IMR-90 (cell line): ENCODE results near the gene DNASE1L1. TPM values are rescaled to one million over a fixed set of nuclear protein-coding genes. Genes with fewer than 3 reads are reported as not detected.

Source experiments
- ATAC-seq: fragments of 200-7000 bp; cut with Tn5 transposase; 2 replicates; pipeline ENCODE4 v1.9.1; 2020; ENCODE audit warnings: low read depth, mild to moderate bottlenecking, moderate library complexity
- BruUV-seq: library from RNA; stranded (reverse); fragments of 400-500 nt; replicated peaks from 2 replicates; lab custom pipeline; 2021; lab: Mats Ljungman, UMichigan
- CTCF ChIA-PET: fragments of 300-600 bp; formaldehyde crosslinking; extraction: SDS; loops from one replicate; lab custom pipeline; 2021; ENCODE audit warnings: antibody characterized with exemption; lab: Yijun Ruan, JAX
- POLR2A ChIA-PET: fragments of 300-600 bp; sonication (Branson Sonifier 250); formaldehyde crosslinking; loops from one replicate; lab custom pipeline; 2022; ENCODE audit warnings: antibody characterized with exemption; ENCODE audit not compliant: unreplicated experiment; lab: Charles Lee
- DNase-seq: peaks from one replicate; pipeline ENCODE4 v3.0.0; 2013
- H2AFZ ChIP-seq: replicated peaks from 2 replicates; pipeline ENCODE3; 2013; ENCODE audit warnings: low read length, mild to moderate bottlenecking; ENCODE audit not compliant: poor library complexity
- H2AK5ac ChIP-seq: 2 replicates; pipeline ENCODE4 v1.6.1; 2013; ENCODE audit warnings: low read depth, low read length, inconsistent platforms
- H2AK9ac ChIP-seq: replicated peaks from 2 replicates; pipeline ENCODE3; 2013; ENCODE audit warnings: mild to moderate bottlenecking, low read depth, low read length, moderate library complexity; ENCODE audit not compliant: poor library complexity
- H2BK120ac ChIP-seq: 2 replicates; pipeline ENCODE4 v1.6.1; 2013; ENCODE audit warnings: low read depth, low read length, inconsistent platforms
- H2BK15ac ChIP-seq: 3 replicates; pipeline ENCODE4 v1.6.1; 2013; ENCODE audit warnings: low read depth, low read length, inconsistent platforms
- H2BK20ac ChIP-seq: 2 replicates; pipeline ENCODE4 v1.6.1; 2013; ENCODE audit warnings: low read depth, mild to moderate bottlenecking, inconsistent platforms, low read length, moderate library complexity
- H2BK5ac ChIP-seq: 2 replicates; pipeline ENCODE4 v1.6.1; 2013; ENCODE audit warnings: mild to moderate bottlenecking, low read depth, low read length, inconsistent platforms; ENCODE audit not compliant: poor library complexity, severe bottlenecking
- H3K14ac ChIP-seq: replicated peaks from 2 replicates; pipeline ENCODE4 v1.6.1; 2013; ENCODE audit warnings: low read depth, low read length, inconsistent platforms
- H3K18ac ChIP-seq: 2 replicates; pipeline ENCODE4 v1.6.1; 2013; ENCODE audit warnings: low read depth, low read length, control low read depth
- H3K23ac ChIP-seq: 2 replicates; pipeline ENCODE4 v1.6.1; 2013; ENCODE audit warnings: low read depth, low read length, inconsistent platforms
- H3K27ac ChIP-seq: 2 replicates; pipeline ENCODE4 v1.5.1; 2013; ENCODE audit warnings: mild to moderate bottlenecking, control low read depth, low read length; ENCODE audit not compliant: insufficient read depth
- H3K27me3 ChIP-seq: 2 replicates; pipeline ENCODE4 v1.6.1; 2013; ENCODE audit warnings: low read length; ENCODE audit not compliant: control insufficient read depth, insufficient read depth
- H3K36me3 ChIP-seq: 2 replicates; pipeline ENCODE4 v1.6.1; 2013; ENCODE audit warnings: low read length, mixed read lengths; ENCODE audit not compliant: control insufficient read depth, insufficient read depth
- H3K4ac ChIP-seq: 2 replicates; pipeline ENCODE4 v1.6.1; 2013; ENCODE audit warnings: low read depth, low read length, inconsistent platforms
- H3K4me1 ChIP-seq: 2 replicates; pipeline ENCODE4 v1.6.1; 2013; ENCODE audit warnings: low read length, mixed read lengths; ENCODE audit not compliant: control insufficient read depth, insufficient read depth
- H3K4me2 ChIP-seq: 2 replicates; pipeline ENCODE4 v1.6.1; 2013; ENCODE audit warnings: low read depth, mild to moderate bottlenecking, control low read depth, low read length, moderate library complexity
- H3K4me3 ChIP-seq: 2 replicates; pipeline ENCODE4 v1.5.1; 2013; ENCODE audit warnings: low read depth, mild to moderate bottlenecking, control low read depth, low read length, moderate library complexity; ENCODE audit not compliant: insufficient read depth
- H3K56ac ChIP-seq: 2 replicates; pipeline ENCODE4 v1.6.1; 2013; ENCODE audit warnings: low read length, inconsistent platforms; ENCODE audit not compliant: insufficient read depth; ENCODE audit errors: extremely low read depth
- H3K79me1 ChIP-seq, 2 experiments: 2 replicates each; pipeline ENCODE4 v1.6.1; 2013; ENCODE audit warnings: low read length in 2 of 2, inconsistent platforms in 1 of 2, low read depth in 1 of 2
- H3K9ac ChIP-seq: 2 replicates; pipeline ENCODE4 v1.6.1; 2013; ENCODE audit warnings: low read depth, low read length, control low read depth
- H3K9me1 ChIP-seq: 2 replicates; pipeline ENCODE4 v1.6.1; 2013; ENCODE audit warnings: low read length, inconsistent platforms; ENCODE audit not compliant: insufficient read depth
- H3K9me3 ChIP-seq: 2 replicates; pipeline ENCODE4 v1.6.1; 2013; ENCODE audit warnings: low read length; ENCODE audit not compliant: control insufficient read depth, insufficient read depth
- H4K20me1 ChIP-seq: 2 replicates; pipeline ENCODE4 v1.6.1; 2013; ENCODE audit warnings: low read length, inconsistent platforms; ENCODE audit not compliant: insufficient read depth
- H4K5ac ChIP-seq: 2 replicates; pipeline ENCODE4 v1.6.1; 2013; ENCODE audit warnings: mild to moderate bottlenecking, low read depth, low read length, control low read depth
- H4K8ac ChIP-seq, 2 experiments: 2 replicates each; pipeline ENCODE4 v1.6.1; 2013; ENCODE audit warnings: low read depth in 2 of 2, low read length in 2 of 2, control low read depth in 1 of 2, inconsistent platforms in 1 of 2
- H4K91ac ChIP-seq: 2 replicates; pipeline ENCODE4 v1.6.1; 2013; ENCODE audit warnings: low read depth, low read length, inconsistent platforms; ENCODE audit not compliant: insufficient read depth
- BHLHE40 ChIP-seq: fragments of 150-350 bp; IDR thresholded peaks from 2 replicates; pipeline ENCODE4 v1.6.1; 2016; ENCODE audit warnings: mild to moderate bottlenecking, low read depth, low read length
- CEBPB ChIP-seq: IDR thresholded peaks from 2 replicates; pipeline ENCODE4 v1.6.1; 2012; ENCODE audit warnings: low read depth, low read length, improper control_type of control experiment
- ELK1 ChIP-seq: fragments of 150-350 bp; IDR thresholded peaks from 2 replicates; pipeline ENCODE4 v1.6.1; 2016; ENCODE audit warnings: low read depth, mild to moderate bottlenecking, low read length, moderate library complexity, borderline replicate concordance
- FOS ChIP-seq: fragments of 150-350 bp; IDR thresholded peaks from 2 replicates; pipeline ENCODE4 v1.6.1; 2016; ENCODE audit warnings: low read depth, low read length
- MXI1 ChIP-seq: IDR thresholded peaks from 2 replicates; pipeline ENCODE4 v1.6.1; 2012; ENCODE audit warnings: low read depth, mild to moderate bottlenecking, low read length, moderate library complexity, borderline replicate concordance
- NFE2L2 ChIP-seq: fragments of 150-350 bp; IDR thresholded peaks from 2 replicates; pipeline ENCODE4 v1.6.1; 2016; ENCODE audit warnings: low read depth, mild to moderate bottlenecking, low read length
- RAD21 ChIP-seq: IDR thresholded peaks from 2 replicates; pipeline ENCODE4 v1.6.1; 2012; ENCODE audit warnings: low read length, improper control_type of control experiment
- USF2 ChIP-seq: fragments of 150-350 bp; IDR thresholded peaks from 2 replicates; pipeline ENCODE4 v1.6.1; 2017; ENCODE audit warnings: mild to moderate bottlenecking, antibody characterized with exemption, low read length, low read depth
- WGBS, 2 experiments: methylation state at CpG; one replicate each; pipeline versions ENCODE4 v1.1.5 to v1.1.7; 2013; ENCODE audit warnings: missing lambda C conversion rate in 2 of 2; ENCODE audit not compliant: insufficient read length in 1 of 2; ENCODE audit errors: extremely low coverage in 2 of 2; 5-methylcytosine and 5-hydroxymethylcytosine counted together
- dilution Hi-C: fragments of 300-500 bp; cut with HindIII; formaldehyde crosslinking; loops from one replicate; pipeline ENCODE4 v1.14.3; 2018; ENCODE audit warnings: low sequenced_read_pairs; ENCODE audit not compliant: unreplicated experiment
- in situ Hi-C: fragments of 300-500 bp; cut with MboI; formaldehyde crosslinking; loops from 3 replicates; pipeline ENCODE4 v1.14.3; 2019; ENCODE audit warnings: low sequenced_read_pairs, inconsistent platforms, mixed read lengths
- intact Hi-C: fragments of 100-400 bp; cut with micrococcal nuclease; formaldehyde crosslinking; loops from 2 replicates; pipeline ENCODE4 v1.10.0; 2022
- polyA plus RNA-seq, 3 experiments: library from polyadenylated mRNA; depleted of rRNA; stranded (reverse); fragments of >200 nt; gene quantifications; 2 replicates each; pipeline ENCODE4 v1.2.3, GENCODE V29; 2012; ENCODE audit warnings: low replicate concordance in 1 of 3
- total RNA-seq: library from RNA; depleted of rRNA; stranded (reverse); fragments of >200 nt; gene quantifications from 2 replicates; pipeline ENCODE4 v1.2.3, GENCODE V29; 2012

DNASE1L1 gene
- total and polyA plus RNA-seq, 2 of the 4 experiments (the other 2 are of a cell fraction) = 51.4 to 55.5 TPM

GRCh38 chrX:154420402-154420756 is 11.3 kb upstream of the DNASE1L1 start:
- WGBS, 2 experiments = 75% methylated on average over 1 of the region's 10 CpGs; no CpG with 5 or more reads in 1 of the 2 experiments
- no peaks in the 10 kb centered on the region for H3K9me3 ChIP-seq
- H2BK5ac ChIP-seq = no peak overlapping the region
- ChIA-PET POLR2A (no interaction called here), CTCF (no interaction called here)
- TF ChIP-seq RAD21 = no peak
- TF ChIP-seq MXI1 = no peak
- no peak for TF ChIP-seq NFE2L2
- TF ChIP-seq CEBPB = no peak
- TF ChIP-seq USF2 = no peak
- TF ChIP-seq ELK1 = no peak
- no peak for TF ChIP-seq BHLHE40
- TF ChIP-seq FOS = no peak
- no peak overlapping the region for H4K91ac ChIP-seq
- H2AK5ac ChIP-seq = no peak overlapping the region
- no peaks in the 10 kb centered on the region for H3K9me1 ChIP-seq
- BruUV-seq = no TSS peak
- ATAC-seq (no peak), DNase-seq (no peak)
- peaks cover 8% of the 10 kb centered on the region for H3K36me3 ChIP-seq
- H3K4me2 ChIP-seq = no peak overlapping the region
- H4K5ac ChIP-seq = no peak overlapping the region
- intact Hi-C loops (no loop called here), dilution Hi-C loops (no loop called here), in situ Hi-C loops (no loop called here)
- no peak overlapping the region for H2AK9ac ChIP-seq
- no peak overlapping the region for H3K4ac ChIP-seq
- no peaks in the 10 kb centered on the region for H3K27me3 ChIP-seq
- no peak overlapping the region for H3K56ac ChIP-seq
- no peak overlapping the region for H3K27ac ChIP-seq
- no peak overlapping the region for H4K8ac ChIP-seq
- H2BK15ac ChIP-seq = no peak overlapping the region
- no peaks in the 10 kb centered on the region for H4K20me1 ChIP-seq
- H3K4me1 ChIP-seq = no peaks in the 10 kb centered on the region
- no peak overlapping the region for H3K4me3 ChIP-seq
- no peak overlapping the region for H3K23ac ChIP-seq
- H3K18ac ChIP-seq = no peak overlapping the region
- H2BK20ac ChIP-seq = no peak overlapping the region
- no peak overlapping the region for H3K9ac ChIP-seq
- H2BK120ac ChIP-seq = no peak overlapping the region
- H2AFZ ChIP-seq = no peak overlapping the region
- H3K14ac ChIP-seq = no peak overlapping the region
- H3K79me1 ChIP-seq = no peaks in the 10 kb centered on the region
